Caco-2 (cell line): ENCODE results near the gene BTBD9. TPM values are rescaled to one million over a fixed set of nuclear protein-coding genes. Genes with fewer than 3 reads are reported as not detected.

Source experiments
- BruUV-seq: library from RNA; stranded (reverse); fragments of 400-500 nt; replicated peaks from 2 replicates; lab custom pipeline; 2021; lab: Mats Ljungman, UMichigan
- CTCF ChIA-PET: fragments of 300-600 bp; sonication (Branson Sonifier 250); formaldehyde crosslinking; loops from one replicate; lab custom pipeline; 2022; ENCODE audit warnings: antibody characterized with exemption; lab: Charles Lee
- POLR2A ChIA-PET: fragments of 300-600 bp; sonication (Branson Sonifier 250); formaldehyde crosslinking; loops from one replicate; lab custom pipeline; 2022; ENCODE audit warnings: antibody characterized with exemption; lab: Charles Lee
- DNase-seq, 2 experiments: peaks; one replicate each; pipeline versions ENCODE4 v3.0.0 to v3.0.0-alpha.2; 2020 to 2022
- H3K27me3 ChIP-seq: replicated peaks from 2 replicates; pipeline ENCODE4 v1.6.0; 2011; ENCODE audit warnings: low read length; ENCODE audit not compliant: control insufficient read depth, insufficient read depth
- H3K36me3 ChIP-seq: 2 replicates; pipeline ENCODE4 v1.5.1; 2011; ENCODE audit warnings: low read length; ENCODE audit not compliant: control insufficient read depth, insufficient read depth
- H3K4me1 ChIP-seq: fragments of 250-450 bp; sonication (Bioruptor Pico); 2 replicates; pipeline ENCODE4 v1.5.1; 2020; ENCODE audit warnings: mild to moderate bottlenecking
- H3K4me3 ChIP-seq: 2 replicates; pipeline ENCODE4 v1.5.1; 2011; ENCODE audit warnings: low read depth, mild to moderate bottlenecking, control low read depth, low read length
- H3K9me3 ChIP-seq: fragments of 250-450 bp; sonication (Bioruptor Pico); 2 replicates; pipeline ENCODE4 v1.5.1; 2020; ENCODE audit warnings: mild to moderate bottlenecking, moderate library complexity
- H3K27ac Mint-ChIP-seq: one replicate; pipeline ENCODE4 v1.8.0; 2022; ENCODE audit warnings: mixed read lengths; ENCODE audit not compliant: unreplicated experiment
- H3K27me3 Mint-ChIP-seq: one replicate; pipeline ENCODE4 v1.8.0; 2022; ENCODE audit warnings: mixed read lengths; ENCODE audit not compliant: insufficient read depth, unreplicated experiment
- H3K36me3 Mint-ChIP-seq: one replicate; pipeline ENCODE4 v1.8.0; 2022; ENCODE audit warnings: mild to moderate bottlenecking, mixed read lengths; ENCODE audit not compliant: insufficient read depth, unreplicated experiment
- H3K4me1 Mint-ChIP-seq: one replicate; pipeline ENCODE4 v1.8.0; 2022; ENCODE audit warnings: low read depth, mixed read lengths; ENCODE audit not compliant: unreplicated experiment
- H3K4me3 Mint-ChIP-seq: one replicate; pipeline ENCODE4 v1.8.0; 2022; ENCODE audit warnings: mild to moderate bottlenecking, moderate library complexity, mixed read lengths; ENCODE audit not compliant: unreplicated experiment
- H3K9me3 Mint-ChIP-seq: one replicate; pipeline ENCODE4 v1.8.0; 2022; ENCODE audit warnings: mixed read lengths; ENCODE audit not compliant: unreplicated experiment
- intact Hi-C: fragments of 100-400 bp; cut with micrococcal nuclease; formaldehyde crosslinking; loops from one replicate; pipeline ENCODE4 v1.10.0; 2022; ENCODE audit not compliant: unreplicated experiment
- total RNA-seq: library from RNA; stranded (reverse); gene quantifications from 2 replicates; pipeline ENCODE4 v1.2.3, GENCODE V29; 2022
- TF ChIP-seq, protein P1 (sequence below), 2 experiments: fragments of 200-600 bp in 1 of 2; IDR thresholded peaks; 1 replicate in 1 of 2; 2 replicates in 1 of 2; pipeline versions ENCODE4 v1.5.1 to v1.8.0; 2011 to 2022; ENCODE audit warnings: antibody characterized with exemption in 1 of 2, control low read depth in 1 of 2, inconsistent platforms in 1 of 2, low read depth in 1 of 2, low read length in 1 of 2, mild to moderate bottlenecking in 1 of 2, moderate library complexity in 1 of 2; ENCODE audit not compliant: insufficient read depth in 1 of 2, severe bottlenecking in 1 of 2, unreplicated experiment in 1 of 2

BTBD9 gene
- total RNA-seq, 1 experiment from 2014 or later, result 19.6 TPM

- H3K27ac Mint-ChIP-seq, result no peak overlapping the region
Measured at GRCh38 chr6:38543022-38543421, 96.7 kb downstream of the BTBD9 start.

DNA sequence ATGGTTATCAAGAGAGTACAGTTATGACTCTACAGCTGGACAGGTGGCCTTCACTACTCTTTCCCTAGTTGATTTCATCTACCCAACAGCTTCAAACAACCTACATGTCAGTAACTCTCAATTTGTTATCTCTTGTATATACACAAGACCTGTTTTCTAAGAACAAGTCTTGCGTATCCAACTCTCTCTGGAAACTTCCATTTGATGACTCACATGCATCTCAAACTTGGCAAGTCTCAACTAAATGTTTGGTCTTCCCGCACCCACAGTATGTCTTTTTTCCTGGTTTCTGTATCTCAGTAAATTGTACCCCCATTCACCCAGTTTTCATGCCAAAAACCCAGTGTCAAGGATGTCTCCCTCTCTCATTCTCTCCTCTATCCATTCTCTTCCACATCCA, 97.7 kb downstream of the BTBD9 start:
- intact Hi-C loops, result no loop called here
- no peak for DNase-seq
- H3K9me3 Mint-ChIP-seq, result no peaks in the 10 kb centered on the region
- H3K27me3 ChIP-seq, result no peaks in the 10 kb centered on the region
- H3K4me1 ChIP-seq, result no peaks in the 10 kb centered on the region
- ChIA-PET CTCF (no interaction called here), POLR2A (no interaction called here)
- no peak overlapping the region for H3K4me3 Mint-ChIP-seq
- no peak overlapping the region for H3K4me3 ChIP-seq
- no TSS peak for BruUV-seq
- no peaks in the 10 kb centered on the region for H3K4me1 Mint-ChIP-seq
- H3K36me3 ChIP-seq, result no peaks in the 10 kb centered on the region
- H3K27me3 Mint-ChIP-seq, result no peaks in the 10 kb centered on the region
- no peaks in the 10 kb centered on the region for H3K9me3 ChIP-seq
- no peaks in the 10 kb centered on the region for H3K36me3 Mint-ChIP-seq
- no peak overlapping the region for H3K27ac Mint-ChIP-seq
- TF ChIP-seq, protein P1, sequence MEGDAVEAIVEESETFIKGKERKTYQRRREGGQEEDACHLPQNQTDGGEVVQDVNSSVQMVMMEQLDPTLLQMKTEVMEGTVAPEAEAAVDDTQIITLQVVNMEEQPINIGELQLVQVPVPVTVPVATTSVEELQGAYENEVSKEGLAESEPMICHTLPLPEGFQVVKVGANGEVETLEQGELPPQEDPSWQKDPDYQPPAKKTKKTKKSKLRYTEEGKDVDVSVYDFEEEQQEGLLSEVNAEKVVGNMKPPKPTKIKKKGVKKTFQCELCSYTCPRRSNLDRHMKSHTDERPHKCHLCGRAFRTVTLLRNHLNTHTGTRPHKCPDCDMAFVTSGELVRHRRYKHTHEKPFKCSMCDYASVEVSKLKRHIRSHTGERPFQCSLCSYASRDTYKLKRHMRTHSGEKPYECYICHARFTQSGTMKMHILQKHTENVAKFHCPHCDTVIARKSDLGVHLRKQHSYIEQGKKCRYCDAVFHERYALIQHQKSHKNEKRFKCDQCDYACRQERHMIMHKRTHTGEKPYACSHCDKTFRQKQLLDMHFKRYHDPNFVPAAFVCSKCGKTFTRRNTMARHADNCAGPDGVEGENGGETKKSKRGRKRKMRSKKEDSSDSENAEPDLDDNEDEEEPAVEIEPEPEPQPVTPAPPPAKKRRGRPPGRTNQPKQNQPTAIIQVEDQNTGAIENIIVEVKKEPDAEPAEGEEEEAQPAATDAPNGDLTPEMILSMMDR (IDR thresholded peaks at IDR 0.05; ENCODE audit: insufficient read depth in 1 of 2, low read depth in 1 of 2, low read length in 1 of 2, severe bottlenecking in 1 of 2, unreplicated experiment in 1 of 2), result no peak

More at GRCh38 chr6:38543022-38543421, 96.7 kb downstream of the BTBD9 start:
- intact Hi-C loops, result no loop called here
- Histone ChIP-seq H3K36me3 (no peaks in the 10 kb centered on the region), H3K4me3 (no peak overlapping the region), H3K9me3 (no peaks in the 10 kb centered on the region), H3K27me3 (no peaks in the 10 kb centered on the region), H3K4me1 (no peaks in the 10 kb centered on the region)
- no TSS peak for BruUV-seq
- Mint-ChIP-seq H3K36me3 (no peaks in the 10 kb centered on the region), H3K4me3 (no peak overlapping the region), H3K9me3 (no peaks in the 10 kb centered on the region), H3K27me3 (no peaks in the 10 kb centered on the region), H3K4me1 (no peaks in the 10 kb centered on the region)
- DNase-seq, result no peak
- POLR2A ChIA-PET, result no interaction called here
- TF ChIP-seq, protein P1 (IDR thresholded peaks at IDR 0.05; ENCODE audit: insufficient read depth in 1 of 2, low read depth in 1 of 2, low read length in 1 of 2, severe bottlenecking in 1 of 2, unreplicated experiment in 1 of 2), result no peak
- CTCF ChIA-PET, result no interaction called here

DNA sequence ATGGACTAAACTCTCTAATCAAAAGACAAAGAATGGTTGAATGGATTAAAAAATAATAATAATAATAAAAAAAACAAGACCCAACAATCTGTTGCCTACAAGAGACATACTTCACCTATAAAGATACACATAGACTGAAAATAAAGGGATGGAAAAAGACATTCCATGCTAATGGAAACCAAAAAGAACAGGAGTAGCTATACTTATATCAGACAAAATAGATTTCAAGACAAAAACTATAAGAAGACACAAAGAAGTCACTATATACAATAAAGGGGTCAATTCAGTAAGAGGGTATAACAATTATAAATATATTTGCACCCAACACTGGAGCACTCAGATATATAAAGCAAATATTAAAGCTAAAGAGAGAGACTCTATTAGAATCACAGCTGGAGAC, 106.7 kb downstream of the BTBD9 start:
- Histone ChIP-seq H3K4me3 (no peak overlapping the region), H3K27me3 (no peaks in the 10 kb centered on the region), H3K9me3 (peaks cover 12% of the 10 kb centered on the region; the same call in 1 of the 2 replicates), H3K36me3 (no peaks in the 10 kb centered on the region), H3K4me1 (no peaks in the 10 kb centered on the region)
- no peaks in the 10 kb centered on the region for H3K4me1 Mint-ChIP-seq
- H3K9me3 Mint-ChIP-seq, result peaks cover 15% of the 10 kb centered on the region
- ChIA-PET POLR2A (no interaction called here), CTCF (no interaction called here)
- intact Hi-C loops, result no loop called here
- H3K27ac Mint-ChIP-seq, result no peak overlapping the region
- TF ChIP-seq, protein P1 (IDR thresholded peaks at IDR 0.05; ENCODE audit: insufficient read depth in 1 of 2, low read depth in 1 of 2, low read length in 1 of 2, severe bottlenecking in 1 of 2, unreplicated experiment in 1 of 2), result no peak
- no TSS peak for BruUV-seq
- no peak overlapping the region for H3K4me3 Mint-ChIP-seq
- DNase-seq, result no peak
- H3K27me3 Mint-ChIP-seq, result no peaks in the 10 kb centered on the region
- no peaks in the 10 kb centered on the region for H3K36me3 Mint-ChIP-seq
